ENCODE measurements around the gene NRXN3.

Gene NRXN3

GRCh38 chr14:79878785-79879184, 1708.6 kb downstream of the NRXN3 start:
- no peak for TF ChIP-seq CTCF (IDR thresholded peaks at IDR 0.05)

GRCh38 chr14:79881299-79881698, 1711.1 kb downstream of the NRXN3 start:
- TF ChIP-seq CTCF (IDR thresholded peaks at IDR 0.05) = no peak

GRCh38 chr14:79890527-79890926, 1720.4 kb downstream of the NRXN3 start:
- TF ChIP-seq CTCF (IDR thresholded peaks at IDR 0.05) = no peak

GRCh38 chr14:79896009-79896408, 1725.8 kb downstream of the NRXN3 start:
- no peak for TF ChIP-seq CTCF (IDR thresholded peaks at IDR 0.05)

- no peak for TF ChIP-seq CTCF (IDR thresholded peaks at IDR 0.05)
These were observed 1729.4 kb downstream of the NRXN3 start for GRCh38 chr14:79899610-79900009.

GRCh38 chr14:79904497-79904896, 1734.3 kb downstream of the NRXN3 start:
- TF ChIP-seq CTCF (IDR thresholded peaks at IDR 0.05) = no peak

- TF ChIP-seq CTCF (IDR thresholded peaks at IDR 0.05) = no peak
These were observed 1736.8 kb downstream of the NRXN3 start for GRCh38 chr14:79906994-79907393.

- no peak for TF ChIP-seq CTCF (IDR thresholded peaks at IDR 0.05)
These were observed 1739.9 kb downstream of the NRXN3 start for GRCh38 chr14:79910086-79910485.

Measured in LNCAP (cell line).